ENCODE results near the gene POSTN. TPM values are rescaled to one million over a fixed set of nuclear protein-coding genes. Genes with fewer than 3 reads are reported as not detected.

The POSTN gene, protein sequence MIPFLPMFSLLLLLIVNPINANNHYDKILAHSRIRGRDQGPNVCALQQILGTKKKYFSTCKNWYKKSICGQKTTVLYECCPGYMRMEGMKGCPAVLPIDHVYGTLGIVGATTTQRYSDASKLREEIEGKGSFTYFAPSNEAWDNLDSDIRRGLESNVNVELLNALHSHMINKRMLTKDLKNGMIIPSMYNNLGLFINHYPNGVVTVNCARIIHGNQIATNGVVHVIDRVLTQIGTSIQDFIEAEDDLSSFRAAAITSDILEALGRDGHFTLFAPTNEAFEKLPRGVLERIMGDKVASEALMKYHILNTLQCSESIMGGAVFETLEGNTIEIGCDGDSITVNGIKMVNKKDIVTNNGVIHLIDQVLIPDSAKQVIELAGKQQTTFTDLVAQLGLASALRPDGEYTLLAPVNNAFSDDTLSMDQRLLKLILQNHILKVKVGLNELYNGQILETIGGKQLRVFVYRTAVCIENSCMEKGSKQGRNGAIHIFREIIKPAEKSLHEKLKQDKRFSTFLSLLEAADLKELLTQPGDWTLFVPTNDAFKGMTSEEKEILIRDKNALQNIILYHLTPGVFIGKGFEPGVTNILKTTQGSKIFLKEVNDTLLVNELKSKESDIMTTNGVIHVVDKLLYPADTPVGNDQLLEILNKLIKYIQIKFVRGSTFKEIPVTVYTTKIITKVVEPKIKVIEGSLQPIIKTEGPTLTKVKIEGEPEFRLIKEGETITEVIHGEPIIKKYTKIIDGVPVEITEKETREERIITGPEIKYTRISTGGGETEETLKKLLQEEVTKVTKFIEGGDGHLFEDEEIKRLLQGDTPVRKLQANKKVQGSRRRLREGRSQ
- total RNA-seq: 3.1 and 3.2 TPM in 2 replicates

DNA sequence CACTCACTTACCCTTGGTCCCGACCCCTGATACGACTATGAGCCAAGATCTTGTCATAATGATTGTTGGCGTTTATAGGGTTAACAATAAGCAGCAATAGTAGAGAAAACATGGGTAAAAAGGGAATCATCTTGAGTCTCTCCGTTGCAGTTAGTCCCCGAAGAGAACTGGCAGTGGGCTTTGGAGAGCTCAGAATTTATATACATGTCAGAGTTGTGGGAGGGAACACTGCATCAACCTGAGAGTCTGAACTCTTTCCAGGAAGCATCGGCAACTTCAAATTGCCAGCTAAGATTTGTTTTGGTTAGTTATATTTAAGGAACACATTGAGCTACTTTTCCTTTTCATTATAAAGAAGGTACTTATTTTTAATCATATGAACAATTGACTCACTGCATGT, at the start of gene POSTN:
Gene POSTN, minus strand, starts transcription at position 172 of the 400 bp plus-strand sequence. Its CDS starts 42 bp downstream, at position 130.

All from hair follicular keratinocyte (primary cell).